ENCODE results near the gene HPGD. TPM values are rescaled to one million over a fixed set of nuclear protein-coding genes. Genes with fewer than 3 reads are reported as not detected.

HPGD gene
- total RNA-seq, 1 experiment from 2014 or later = 0.66 TPM

GRCh38 chr4:174523025-174523693, 871 bp upstream of the HPGD start (continued):
- TF ChIP-seq, protein P1, sequence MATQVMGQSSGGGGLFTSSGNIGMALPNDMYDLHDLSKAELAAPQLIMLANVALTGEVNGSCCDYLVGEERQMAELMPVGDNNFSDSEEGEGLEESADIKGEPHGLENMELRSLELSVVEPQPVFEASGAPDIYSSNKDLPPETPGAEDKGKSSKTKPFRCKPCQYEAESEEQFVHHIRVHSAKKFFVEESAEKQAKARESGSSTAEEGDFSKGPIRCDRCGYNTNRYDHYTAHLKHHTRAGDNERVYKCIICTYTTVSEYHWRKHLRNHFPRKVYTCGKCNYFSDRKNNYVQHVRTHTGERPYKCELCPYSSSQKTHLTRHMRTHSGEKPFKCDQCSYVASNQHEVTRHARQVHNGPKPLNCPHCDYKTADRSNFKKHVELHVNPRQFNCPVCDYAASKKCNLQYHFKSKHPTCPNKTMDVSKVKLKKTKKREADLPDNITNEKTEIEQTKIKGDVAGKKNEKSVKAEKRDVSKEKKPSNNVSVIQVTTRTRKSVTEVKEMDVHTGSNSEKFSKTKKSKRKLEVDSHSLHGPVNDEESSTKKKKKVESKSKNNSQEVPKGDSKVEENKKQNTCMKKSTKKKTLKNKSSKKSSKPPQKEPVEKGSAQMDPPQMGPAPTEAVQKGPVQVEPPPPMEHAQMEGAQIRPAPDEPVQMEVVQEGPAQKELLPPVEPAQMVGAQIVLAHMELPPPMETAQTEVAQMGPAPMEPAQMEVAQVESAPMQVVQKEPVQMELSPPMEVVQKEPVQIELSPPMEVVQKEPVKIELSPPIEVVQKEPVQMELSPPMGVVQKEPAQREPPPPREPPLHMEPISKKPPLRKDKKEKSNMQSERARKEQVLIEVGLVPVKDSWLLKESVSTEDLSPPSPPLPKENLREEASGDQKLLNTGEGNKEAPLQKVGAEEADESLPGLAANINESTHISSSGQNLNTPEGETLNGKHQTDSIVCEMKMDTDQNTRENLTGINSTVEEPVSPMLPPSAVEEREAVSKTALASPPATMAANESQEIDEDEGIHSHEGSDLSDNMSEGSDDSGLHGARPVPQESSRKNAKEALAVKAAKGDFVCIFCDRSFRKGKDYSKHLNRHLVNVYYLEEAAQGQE (IDR thresholded peaks at IDR 0.05; ENCODE audit: low read depth) = no peak
- TF ChIP-seq TCF7L2 (IDR thresholded peaks at IDR 0.05; ENCODE audit: borderline replicate concordance, extremely low read depth, insufficient read depth, insufficient read length) = no peak

DNA sequence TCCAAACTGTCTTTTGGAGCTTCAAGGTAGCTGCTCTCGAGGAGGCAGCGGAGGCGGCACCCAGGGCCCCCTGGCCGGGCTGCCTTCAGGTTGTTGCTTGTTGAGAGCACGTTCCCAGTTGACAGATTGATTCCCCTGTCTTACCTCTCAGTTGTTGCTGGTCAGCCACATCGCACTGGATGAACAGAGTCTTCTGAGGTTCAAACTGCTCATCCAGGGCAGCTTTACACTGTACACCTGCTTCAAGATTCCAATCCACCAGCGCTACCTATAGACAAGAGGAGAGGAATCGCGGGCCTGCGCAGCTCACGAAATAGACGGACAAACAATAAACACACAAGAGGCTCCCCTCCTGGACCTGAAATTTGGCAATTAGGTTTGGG, 497 bp downstream of the HPGD start:
- H3K27me3 ChIP-seq (ENCODE audit: insufficient read depth, low read length) = no peaks in the 10 kb centered on the region; the same call in 1 of the 2 replicates
- peak overlapping the region; percentile 18 for H3K9ac ChIP-seq (ENCODE audit: low read length)
- H3K9me3 ChIP-seq (ENCODE audit: control insufficient read depth in 1 of 2, insufficient read depth in 1 of 2, low read depth in 1 of 2, low read length in 2 of 2) = no peaks in the 10 kb centered on the region
- no peaks in the 10 kb centered on the region for H3K36me3 ChIP-seq (ENCODE audit: control insufficient read depth in 1 of 2, insufficient read depth in 2 of 2, low read length in 2 of 2)
- POLR2A ChIA-PET = no interaction called here
- ATAC-seq (peak; percentile 73), DNase-seq (ENCODE audit: low read depth, low spot score) (no peak)
- intact Hi-C loops (cut with micrococcal nuclease) = no loop called here
- H3K79me2 ChIP-seq (ENCODE audit: insufficient read depth, low read length) = no peaks in the 10 kb centered on the region
- TF ChIP-seq SP1 (IDR thresholded peaks at IDR 0.05; ENCODE audit: low read depth) = no peak
- TF ChIP-seq CEBPB (IDR thresholded peaks at IDR 0.05; ENCODE audit: low read depth) = no peak
- no peak for TF ChIP-seq SIN3A (IDR thresholded peaks at IDR 0.05; ENCODE audit: low read depth)
- TF ChIP-seq POLR2AphosphoS5 (IDR thresholded peaks at IDR 0.05; ENCODE audit: low read depth, low read length) = no peak
- TF ChIP-seq RAD21 (IDR thresholded peaks at IDR 0.05; ENCODE audit: low read depth) = peak; percentile 48
- TF ChIP-seq, protein P2, sequence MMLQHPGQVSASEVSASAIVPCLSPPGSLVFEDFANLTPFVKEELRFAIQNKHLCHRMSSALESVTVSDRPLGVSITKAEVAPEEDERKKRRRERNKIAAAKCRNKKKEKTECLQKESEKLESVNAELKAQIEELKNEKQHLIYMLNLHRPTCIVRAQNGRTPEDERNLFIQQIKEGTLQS (IDR thresholded peaks at IDR 0.05) = no peak
- H3K4me1 ChIP-seq (ENCODE audit: control insufficient read depth in 1 of 2, insufficient read depth in 2 of 2, low read length in 2 of 2) = peaks cover 0 to 16% of the 10 kb centered on the region in 2 experiments; a peak in 1 of 4 replicates
- H4K20me1 ChIP-seq (ENCODE audit: insufficient read depth) = no peaks in the 10 kb centered on the region
- H3K27ac ChIP-seq (ENCODE audit: low read depth, low read length) = no peak overlapping the region
- no TSS peak for BruUV-seq (replicated peaks)
- RAD21 ChIA-PET (ENCODE audit: low non-redundant PET in 1 of 2, low total read pairs in 2 of 2, uncharacterized antibody in 2 of 2, unreplicated experiment in 2 of 2) = no interaction called here
- peak overlapping the region; percentile 97 for H2AFZ ChIP-seq (ENCODE audit: low read depth, low read length, poor library complexity, severe bottlenecking)
- CTCF ChIA-PET = no interaction called here
- H3K9me2 ChIP-seq (ENCODE audit: insufficient read depth) = no peaks in the 10 kb centered on the region
- peak overlapping the region; percentile 96 for H3K4me2 ChIP-seq (ENCODE audit: low read length)
- H3K4me3 ChIP-seq (replicated peaks in 1 of 2; ENCODE audit: low read depth in 1 of 2, low read length in 2 of 2) = peak overlapping the region; percentile 53 to 65

Measured in HCT116 (cell line).